HG03520 (cell line): ENCODE data around the gene UTP4.
A peak's percentile ranks its signal among the peaks of the same experiment; 100 is the strongest.

Experiments used
- ATAC-seq: cut with Tn5 transposase; IDR thresholded peaks from one replicate; pipeline ENCODE4 v1.9.1; 2021; ENCODE audit warnings: mild to moderate bottlenecking, moderate library complexity; ENCODE audit not compliant: unreplicated experiment

Gene UTP4

DNA sequence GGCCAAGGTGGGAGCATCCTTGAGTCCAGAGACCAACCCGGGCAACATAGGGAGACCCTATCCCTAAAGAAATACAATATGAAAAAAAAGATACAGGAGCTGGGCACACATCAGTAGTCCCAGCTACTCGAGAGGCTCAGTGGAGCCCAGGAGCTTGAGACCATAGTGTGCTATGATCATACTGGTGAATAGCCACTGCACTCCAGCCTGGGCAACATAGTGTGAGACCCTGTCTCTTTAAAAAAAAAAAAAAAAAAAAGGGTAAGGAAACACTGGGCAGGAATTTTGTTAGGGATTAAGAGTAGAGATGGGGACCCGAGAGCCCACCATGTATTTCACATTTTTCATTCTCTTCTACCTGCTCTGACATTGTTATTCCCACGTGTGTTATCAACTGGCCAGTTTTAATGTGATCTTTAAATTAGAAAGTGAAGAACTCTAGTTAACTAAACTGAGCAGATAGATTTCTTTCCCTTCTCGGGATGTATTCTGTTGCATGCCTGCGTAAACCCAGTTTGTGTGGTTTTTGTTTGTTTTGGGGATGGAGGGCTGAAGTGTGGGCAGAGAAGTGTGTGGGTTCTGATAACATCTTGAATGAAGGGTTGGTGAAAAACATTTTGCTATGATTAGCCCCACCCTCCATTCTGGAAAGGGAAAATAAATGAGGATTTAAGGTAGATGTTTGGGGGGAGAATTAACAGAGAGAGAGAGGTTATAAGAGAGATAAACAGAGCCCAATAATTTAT, 37.3 kb downstream of the UTP4 start:
- ATAC-seq, result no peak

DNA sequence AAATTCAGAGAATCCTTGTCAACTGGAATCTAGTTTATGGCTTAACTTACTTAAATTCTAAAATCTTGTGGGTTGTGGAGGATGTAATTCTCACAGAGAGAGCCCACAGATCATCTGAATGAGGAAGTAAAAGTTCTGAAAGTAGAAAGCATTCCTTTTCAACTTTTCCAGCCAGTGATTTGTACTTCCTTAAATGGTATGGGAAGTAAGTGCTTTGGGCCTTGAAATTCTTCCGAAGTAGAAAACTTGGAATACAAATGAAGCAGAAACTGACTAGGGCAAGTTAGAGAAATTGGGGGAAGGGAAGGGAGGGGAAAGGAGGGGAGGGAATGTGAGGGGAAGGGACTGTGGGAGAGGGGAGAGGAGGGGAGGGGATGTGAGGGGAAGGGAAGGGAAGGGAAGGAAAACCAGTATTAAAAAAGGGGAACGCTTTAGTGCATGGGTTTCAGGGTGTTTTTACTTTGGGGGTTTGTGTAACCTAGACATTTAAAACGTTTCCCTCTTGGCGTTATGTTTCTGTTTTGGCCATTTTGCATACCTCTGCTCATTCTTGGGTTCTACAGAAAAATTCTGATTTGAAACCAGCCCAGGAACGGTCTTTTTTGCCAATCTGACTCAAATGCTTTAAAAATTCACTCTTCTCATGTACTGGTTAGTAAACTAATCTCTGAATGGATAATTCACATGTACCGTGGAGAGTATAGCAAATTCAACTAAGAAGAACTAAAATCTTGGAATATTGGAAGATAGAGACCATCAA, 39.1 kb downstream of the UTP4 start:
- ATAC-seq, result no peak

DNA sequence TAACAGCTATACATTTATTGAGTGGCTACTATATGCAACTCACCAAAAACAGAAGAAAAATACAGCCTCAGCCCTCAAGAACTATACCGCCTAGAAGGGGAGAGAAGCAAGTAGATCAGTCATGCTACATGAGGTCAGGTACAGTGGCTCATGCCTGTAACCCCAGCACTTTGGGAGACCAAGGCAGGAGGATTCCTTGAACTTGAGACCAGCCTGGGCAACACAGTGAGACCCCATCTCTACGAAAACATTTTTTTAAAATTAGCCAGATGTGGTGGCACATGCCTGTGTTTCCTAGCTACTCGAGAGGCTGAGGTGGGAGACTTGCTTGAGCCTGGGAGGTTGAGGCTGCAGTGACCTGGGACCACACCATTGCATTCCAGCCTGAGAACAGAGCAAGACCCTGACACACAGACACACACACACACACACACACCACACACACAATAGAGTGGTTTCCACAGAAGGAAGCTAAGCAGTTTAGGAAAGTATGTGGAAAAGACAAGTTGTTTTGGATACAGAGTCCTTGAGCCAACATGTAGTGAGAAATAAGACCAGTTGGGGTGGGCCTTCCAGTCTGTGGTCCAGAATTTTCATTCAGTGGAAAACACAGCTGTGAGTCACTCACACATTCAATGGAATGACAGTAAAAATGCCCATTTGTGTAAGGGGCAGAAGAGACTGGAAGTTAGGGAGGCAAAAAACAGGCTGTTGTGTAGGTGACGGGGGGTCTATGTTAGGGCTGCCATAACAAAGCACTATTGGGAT, 43.8 kb downstream of the UTP4 start:
- ATAC-seq, result no peak

DNA sequence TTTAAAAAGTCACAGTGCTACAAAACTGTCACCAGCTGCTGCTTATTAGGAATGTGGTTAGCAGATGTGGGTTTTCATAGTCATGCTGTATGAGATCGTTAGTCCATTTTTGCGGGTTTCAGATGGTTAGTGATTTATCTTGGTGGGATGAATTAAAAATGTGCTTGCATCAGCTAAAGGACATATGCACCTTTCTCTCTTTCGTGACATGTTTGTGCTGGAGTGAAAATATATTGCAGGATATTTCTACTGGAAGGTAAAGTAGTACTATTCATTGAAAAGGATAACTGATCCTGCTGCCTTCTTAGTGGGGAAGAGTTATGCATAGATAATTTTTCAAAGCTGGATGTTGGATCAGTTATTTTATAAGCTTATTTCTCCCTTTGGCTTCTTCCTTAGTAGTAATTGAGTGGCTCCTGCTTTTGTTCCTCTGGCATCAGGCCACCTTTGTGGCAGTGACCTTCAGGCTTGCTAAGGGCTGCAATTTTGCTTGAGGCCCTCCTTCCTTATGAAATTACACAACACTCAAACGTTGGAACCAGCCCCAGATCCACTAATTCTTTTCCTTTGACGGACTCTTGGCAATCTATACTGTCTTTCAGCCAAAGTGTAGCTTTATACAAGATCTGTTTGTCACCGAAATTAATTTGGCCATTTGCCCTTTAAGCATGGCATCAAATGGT, 47.0 kb downstream of the UTP4 start:
- ATAC-seq, result no peak

DNA sequence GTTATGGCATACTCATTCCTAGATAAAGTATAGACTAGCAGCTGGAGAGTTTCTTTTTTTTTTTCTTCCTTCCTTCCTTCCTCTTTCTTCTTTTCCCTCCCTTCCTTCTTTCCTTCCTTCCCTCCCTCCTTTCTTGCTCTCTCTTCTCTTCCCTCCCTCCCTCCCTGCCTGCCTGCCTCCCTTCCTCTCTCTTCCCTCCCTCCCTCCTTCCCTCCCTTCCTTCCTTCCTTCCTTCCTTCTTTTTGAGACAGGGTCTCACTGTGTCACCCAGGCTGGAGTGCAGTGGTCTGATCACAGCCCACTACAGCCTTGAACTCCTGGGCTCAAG, 47.5 kb downstream of the UTP4 start:
- ATAC-seq, result no peak

DNA sequence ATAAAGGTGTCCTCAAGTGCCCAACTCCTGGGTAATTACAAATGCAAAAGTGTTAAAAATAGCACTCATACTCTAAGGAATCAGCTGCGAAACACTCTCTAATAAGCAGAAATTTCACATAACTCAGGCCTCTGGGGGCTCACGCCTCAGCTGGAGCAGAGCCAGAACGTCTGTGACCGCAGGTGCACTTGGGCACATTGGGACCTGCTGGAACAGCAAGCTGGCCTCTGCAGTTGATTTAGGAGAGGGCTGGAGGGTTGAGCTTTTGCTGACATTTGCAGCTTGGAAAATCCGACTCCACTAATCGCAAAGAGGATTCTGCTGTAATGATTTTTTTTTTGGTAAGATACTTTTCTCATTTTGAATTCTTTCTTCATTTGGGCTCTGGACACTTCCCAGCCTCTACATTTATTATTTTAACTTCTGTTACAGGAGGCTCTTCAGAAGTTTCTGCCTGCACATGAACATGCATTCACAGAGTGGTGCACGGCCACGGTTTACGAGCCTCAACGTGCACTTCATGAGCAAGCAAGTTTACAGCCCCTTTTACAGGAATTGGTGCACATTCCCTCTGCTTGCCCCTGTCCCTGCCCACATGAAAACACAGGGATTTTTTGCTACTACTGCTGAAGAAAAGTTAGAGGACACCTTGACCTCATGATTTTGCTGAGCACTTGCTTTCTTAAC, 50.4 kb downstream of the UTP4 start:
- ATAC-seq, result no peak

DNA sequence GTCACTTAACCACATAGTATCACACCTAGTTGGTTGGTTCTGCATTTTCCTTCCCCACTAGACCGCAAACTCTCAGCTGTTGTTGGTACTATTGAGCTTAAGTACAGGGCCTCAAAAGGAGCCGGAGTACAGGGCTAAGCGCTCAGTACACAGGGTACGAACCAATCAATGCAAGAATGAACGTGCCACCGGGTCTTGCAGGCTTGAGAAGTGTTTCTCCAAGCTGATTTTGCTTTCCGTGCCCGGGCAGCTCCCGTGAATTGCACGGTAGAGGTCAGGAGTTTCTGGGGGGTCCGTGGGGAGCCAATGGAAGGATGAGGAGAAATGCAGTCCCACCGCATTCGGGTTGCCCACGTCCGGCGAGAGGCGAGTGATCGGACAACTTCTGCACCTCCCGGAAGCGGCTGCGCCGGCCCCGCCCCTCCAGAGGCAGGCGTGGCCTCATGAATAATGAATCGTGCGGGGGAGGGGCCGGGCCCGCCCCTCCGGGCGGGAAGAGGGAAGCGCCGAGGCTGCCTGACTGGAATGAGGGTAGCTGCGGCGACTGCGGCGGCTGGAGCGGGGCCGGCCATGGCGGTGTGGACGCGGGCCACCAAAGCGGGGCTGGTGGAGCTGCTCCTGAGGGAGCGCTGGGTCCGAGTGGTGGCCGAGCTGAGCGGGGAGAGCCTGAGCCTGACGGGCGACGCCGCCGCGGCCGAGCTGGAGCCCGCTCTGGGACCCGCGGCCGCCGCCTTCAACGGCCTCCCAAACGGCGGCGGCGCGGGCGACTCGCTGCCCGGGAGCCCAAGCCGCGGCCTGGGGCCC, 54.4 kb downstream of the UTP4 start, which contains the start of gene SNTB2:
SNTB2 (plus strand) TSS at position 523 of the 804 bp plus-strand sequence; CDS start at position 526, 3 bp downstream.
- peak; percentile 79 for ATAC-seq

DNA sequence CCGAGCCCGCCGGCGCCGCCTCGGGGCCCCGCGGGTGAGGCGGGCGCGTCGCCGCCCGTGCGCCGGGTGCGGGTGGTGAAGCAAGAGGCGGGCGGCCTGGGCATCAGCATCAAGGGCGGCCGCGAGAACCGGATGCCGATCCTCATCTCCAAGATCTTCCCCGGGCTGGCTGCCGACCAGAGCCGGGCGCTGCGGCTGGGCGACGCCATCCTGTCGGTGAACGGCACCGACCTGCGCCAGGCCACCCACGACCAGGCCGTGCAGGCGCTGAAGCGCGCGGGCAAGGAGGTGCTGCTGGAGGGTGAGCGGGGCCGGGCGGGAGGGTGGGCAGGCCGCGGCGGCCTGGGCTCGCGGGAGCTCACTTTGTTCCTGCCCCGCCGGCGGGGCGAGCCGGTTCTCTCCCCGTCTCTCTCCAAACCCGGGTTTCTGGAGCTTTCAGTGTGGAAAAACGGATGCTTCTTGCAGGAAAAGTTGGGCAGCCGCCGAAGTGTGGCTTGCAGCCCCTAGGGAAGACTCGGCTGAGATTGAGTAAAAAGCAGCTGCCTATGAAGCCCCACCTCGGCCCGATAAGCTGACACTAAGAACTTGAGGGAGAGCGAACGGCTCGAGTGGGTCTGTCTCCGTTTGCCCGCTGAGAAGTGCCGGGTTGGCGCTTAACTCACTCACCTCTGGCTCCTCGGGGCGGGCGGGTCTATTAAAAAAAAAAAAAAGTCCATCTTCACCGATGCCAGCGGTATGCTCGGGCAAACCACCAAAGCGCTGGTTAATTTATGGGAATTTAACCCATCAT, 55.2 kb downstream of the UTP4 start:
- ATAC-seq, result peak; percentile 18

DNA sequence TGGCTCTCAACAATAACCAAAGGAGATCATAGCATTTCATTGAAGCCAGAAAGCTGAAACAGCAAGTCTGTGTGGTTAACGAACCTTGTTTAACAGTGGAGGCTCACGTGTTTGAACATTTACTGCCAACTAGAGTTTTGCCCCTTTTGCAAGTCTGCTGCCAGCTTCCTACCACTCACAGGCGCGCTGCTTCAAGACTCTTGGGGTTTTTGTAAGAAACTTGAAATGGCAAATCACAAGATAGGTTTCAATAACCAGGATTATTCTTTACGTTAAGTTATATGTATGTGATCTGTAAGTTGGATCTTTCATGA, 55.7 kb downstream of the UTP4 start:
- ATAC-seq, result no peak

DNA sequence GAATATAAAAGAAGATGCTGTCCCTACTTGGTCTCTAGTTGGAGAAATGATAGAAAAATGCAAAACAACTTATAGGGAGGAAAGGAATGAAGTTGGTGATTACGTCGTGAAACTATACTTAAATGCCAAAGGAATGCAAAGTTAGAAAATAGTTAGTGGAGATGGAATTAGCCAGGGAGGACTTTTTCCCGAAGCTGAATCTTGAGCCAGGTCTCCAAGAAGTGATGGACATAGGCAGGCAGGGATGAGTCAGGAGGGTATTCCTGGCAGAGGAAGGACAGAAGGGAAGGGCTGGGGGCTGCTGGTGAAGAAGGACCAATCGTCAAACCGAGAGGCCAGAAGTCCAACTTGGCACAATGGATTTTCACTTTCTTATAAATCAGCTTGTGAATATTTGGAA, 56.3 kb downstream of the UTP4 start:
- no peak for ATAC-seq

DNA sequence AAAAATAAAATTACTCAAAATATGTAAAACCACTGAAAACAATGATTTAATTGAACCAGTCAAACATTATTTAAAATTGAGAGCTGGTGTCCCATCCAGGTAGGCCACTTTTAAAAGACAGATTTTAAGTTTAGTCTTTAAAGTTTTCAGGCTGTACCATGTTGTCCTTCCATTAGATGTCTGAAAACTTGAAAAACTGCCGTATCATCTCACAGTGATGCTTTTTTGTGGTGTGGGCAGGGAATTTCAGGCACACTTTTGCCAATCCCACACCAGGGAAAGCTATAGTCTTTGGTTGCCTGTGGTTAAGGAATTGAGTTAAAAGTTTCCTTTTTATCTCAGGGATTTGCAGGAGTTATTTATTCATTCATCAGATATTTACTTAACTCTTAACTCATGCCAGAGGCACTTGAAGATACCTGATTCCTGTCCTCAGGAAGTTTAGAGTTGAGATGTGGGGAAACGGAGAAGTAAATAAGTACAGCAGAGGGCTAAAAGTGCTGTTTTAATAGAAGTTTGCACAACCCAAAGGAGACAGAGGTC, 57.7 kb downstream of the UTP4 start:
- no peak for ATAC-seq

DNA sequence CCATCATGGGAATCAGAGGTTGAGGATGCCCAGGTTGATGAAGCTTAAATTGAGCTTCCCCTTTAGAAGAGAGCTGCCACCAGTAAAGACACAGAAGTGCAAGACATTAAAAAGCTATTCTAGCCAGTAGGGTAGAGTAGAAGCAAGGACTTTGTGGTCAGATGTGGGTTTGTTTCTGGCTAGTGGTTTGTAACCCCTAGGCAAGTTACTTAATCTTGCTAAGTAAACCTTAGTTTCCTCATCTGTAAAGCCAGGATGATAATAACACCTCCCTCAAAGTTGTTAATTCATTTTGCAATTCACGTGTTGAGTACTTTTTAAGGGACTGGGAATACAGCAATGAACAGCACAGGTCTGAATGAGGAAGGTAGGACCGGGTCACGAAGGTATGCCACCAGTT, 58.1 kb downstream of the UTP4 start:
- ATAC-seq, result no peak

DNA sequence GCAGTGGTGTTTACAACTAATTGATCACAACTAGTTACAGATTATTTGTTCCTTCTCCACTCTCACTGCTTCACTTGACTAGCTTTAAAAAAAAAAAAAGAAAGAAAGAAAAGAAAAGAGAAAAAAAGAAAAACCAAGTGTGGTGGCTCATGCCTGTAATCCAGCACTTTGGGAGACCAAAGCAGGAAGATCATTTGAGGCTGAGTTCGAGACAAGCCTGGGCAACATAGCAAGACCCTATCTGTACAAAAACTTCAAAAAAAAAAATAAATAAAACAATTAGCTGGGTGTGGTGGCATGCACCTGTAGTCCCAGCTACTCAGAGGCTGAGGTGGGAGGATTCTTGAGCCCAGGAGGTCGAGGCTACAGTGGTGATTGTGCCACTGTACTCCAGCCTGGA, 58.7 kb downstream of the UTP4 start:
- no peak for ATAC-seq

DNA sequence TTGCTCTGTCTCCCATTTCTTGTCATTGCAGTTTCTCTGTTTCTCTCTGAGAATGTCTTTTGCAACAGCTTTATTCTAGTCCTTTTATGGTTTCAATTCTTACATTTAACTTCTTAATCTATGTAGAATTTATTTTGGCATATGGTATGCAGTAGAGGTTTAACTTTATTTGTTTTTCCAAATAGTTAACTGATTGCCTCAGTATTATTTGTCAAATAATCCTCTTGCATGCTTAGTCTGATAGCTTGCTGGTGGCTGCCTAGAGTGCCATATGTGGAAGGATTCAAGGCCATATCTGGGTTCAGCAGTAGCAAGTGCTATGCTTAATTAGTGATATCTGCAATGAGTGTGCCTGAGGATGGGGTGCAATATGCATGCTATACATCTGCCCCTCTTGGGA, 61.4 kb downstream of the UTP4 start:
- no peak for ATAC-seq

DNA sequence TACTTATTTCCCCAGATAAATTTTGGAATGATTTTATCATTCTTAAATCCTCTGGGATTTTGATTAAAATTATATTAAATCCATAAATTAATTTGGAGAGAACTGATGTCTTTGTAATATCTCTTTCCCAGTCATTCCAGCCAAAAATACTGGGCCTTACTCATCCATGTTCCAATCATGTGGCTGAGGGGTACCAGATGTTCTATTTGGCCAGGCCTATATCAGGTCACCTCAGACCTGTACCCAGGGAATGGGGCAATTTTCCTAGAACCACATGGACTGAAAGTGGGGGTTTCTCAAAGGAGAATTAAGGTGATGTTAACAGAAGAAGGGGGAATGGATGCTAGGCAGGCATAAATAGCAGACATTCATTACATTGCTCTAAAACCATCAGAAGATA, 62.0 kb downstream of the UTP4 start:
- ATAC-seq, result no peak

DNA sequence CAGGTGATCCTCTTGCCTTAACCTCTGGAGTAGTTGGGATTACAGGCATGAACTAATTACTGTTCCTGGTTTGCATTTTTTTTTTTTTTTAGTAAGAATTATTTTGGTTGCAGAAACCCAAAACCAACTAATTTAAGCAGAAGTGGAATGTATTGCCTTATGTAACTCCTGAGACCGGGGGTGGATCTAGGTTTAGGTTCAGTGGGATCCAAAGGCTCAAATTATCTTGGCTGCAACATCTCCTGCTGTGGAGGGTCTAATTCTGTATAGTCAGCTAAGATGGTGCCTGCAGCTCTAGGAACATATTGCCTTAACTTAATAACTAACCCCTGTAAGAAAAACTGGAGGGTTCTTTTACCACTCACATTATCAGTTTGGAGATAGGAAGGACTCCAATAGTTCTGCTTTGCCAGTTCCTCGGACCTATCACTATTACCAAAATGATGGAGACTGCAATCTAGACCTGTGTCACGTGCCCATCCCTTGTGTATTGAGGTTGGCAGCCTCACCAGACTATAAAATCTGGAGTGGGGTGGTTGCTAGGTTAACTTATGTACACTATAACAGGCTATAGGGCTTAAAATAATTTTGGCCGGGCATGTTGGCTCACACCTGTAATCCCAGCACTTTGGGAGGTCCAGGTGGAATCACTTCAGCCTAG, 63.0 kb downstream of the UTP4 start:
- ATAC-seq, result no peak

DNA sequence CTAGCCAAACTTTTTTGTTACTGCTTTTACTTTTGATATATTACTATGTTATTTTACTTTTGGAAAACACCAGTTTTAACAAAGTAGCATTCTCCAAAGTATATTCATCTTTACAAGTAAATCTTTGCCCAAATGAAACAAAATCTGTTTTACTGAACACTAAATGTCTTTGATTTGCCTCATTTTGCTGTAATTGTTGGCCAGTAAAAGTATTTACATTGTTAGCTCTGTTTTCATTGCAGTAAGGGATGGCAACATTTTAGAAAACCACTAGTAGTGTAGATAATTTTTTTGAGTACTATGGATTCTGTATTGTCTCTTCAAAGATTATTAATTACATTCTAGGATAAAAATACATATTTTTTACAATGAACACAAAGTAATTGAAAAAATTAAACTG, 65.1 kb downstream of the UTP4 start:
- no peak for ATAC-seq

DNA sequence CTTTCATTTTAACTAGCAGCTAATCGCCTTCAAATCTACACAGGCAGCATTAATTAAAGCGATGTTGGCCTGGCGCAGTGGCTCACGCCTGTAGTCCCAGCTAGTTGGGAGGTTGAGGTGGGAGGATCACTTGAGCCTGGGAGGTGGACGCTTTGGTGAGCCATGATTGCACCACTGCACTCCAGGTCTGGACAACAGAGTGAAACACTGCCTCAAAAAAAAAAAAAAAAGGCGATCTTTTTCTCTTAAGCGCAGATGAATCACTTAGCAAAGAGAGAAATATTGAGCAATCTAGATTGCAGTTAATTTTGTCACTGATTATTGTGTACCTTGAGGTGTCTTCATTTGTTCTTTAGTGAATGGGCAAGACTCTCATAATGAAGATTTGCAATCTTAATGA, 66.9 kb downstream of the UTP4 start:
- no peak for ATAC-seq
